ENCODE data around the gene PFDN5. TPM values are rescaled to one million over a fixed set of nuclear protein-coding genes. Genes with fewer than 3 reads are reported as not detected.

PFDN5 gene
- total and polyA plus RNA-seq, 2 experiments from 2014 or later: 199 to 567 TPM

DNA sequence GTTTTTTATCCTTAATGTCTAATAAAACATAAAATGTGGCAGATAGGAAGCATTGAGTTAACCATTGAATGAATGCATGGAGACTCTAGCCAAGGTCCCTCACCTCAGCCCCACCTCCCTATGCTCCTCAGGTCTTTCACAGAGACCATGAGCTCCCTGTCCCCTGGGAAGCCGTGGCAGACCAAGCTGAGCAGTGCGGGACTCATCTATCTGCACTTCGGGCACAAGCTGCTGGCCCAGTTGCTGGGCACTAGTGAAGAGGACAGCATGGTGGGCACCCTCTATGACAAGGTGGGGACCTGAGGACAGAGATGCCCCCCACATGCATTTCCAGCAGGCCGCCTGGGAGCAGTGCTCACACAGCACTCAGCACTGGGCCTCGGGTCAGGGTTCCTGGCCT lies 7.6 kb downstream of the PFDN5 start:
- Histone ChIP-seq H3K4me3 (no peak overlapping the region), H3K4me2 (no peak overlapping the region), H3K27me3 (ENCODE audit: insufficient read depth) (no peaks in the 10 kb centered on the region), H2AFZ (no peak overlapping the region), H3K27ac (ENCODE audit: low read depth) (no peak overlapping the region), H3K4me1 (ENCODE audit: insufficient read depth) (peaks cover 10% of the 10 kb centered on the region; the same call in 1 of the 2 replicates), H3F3A (replicated peaks; ENCODE audit: low read depth) (peaks cover 29% of the 10 kb centered on the region), H4K20me1 (replicated peaks; ENCODE audit: insufficient read depth) (no peaks in the 10 kb centered on the region; the same call in 1 of the 2 replicates), H3K36me3 (ENCODE audit: insufficient read depth) (peaks cover 22% of the 10 kb centered on the region), H3K79me2 (replicated peaks; ENCODE audit: insufficient read depth) (peaks cover 15% of the 10 kb centered on the region), H3K9me2 (ENCODE audit: insufficient read depth) (no peaks in the 10 kb centered on the region)
- DNase-seq (ENCODE audit: low spot score) (no peak), ATAC-seq (no peak)
- Mint-ChIP-seq H3K4me1 (peaks cover 13% of the 10 kb centered on the region), H3K27me3 (ENCODE audit: insufficient read depth, low read depth, poor library complexity) (peaks cover 5% of the 10 kb centered on the region), H3K27ac (no peak overlapping the region), H3K9me3 (no peaks in the 10 kb centered on the region; the same call in 2 of the 3 replicates), H3K36me3 (ENCODE audit: low read depth) (peaks cover 70% of the 10 kb centered on the region), H3K4me3 (no peak overlapping the region)
- no peak for TF ChIP-seq JUNB (IDR thresholded peaks at IDR 0.05; ENCODE audit: unreplicated experiment)
- TF ChIP-seq, protein P1, sequence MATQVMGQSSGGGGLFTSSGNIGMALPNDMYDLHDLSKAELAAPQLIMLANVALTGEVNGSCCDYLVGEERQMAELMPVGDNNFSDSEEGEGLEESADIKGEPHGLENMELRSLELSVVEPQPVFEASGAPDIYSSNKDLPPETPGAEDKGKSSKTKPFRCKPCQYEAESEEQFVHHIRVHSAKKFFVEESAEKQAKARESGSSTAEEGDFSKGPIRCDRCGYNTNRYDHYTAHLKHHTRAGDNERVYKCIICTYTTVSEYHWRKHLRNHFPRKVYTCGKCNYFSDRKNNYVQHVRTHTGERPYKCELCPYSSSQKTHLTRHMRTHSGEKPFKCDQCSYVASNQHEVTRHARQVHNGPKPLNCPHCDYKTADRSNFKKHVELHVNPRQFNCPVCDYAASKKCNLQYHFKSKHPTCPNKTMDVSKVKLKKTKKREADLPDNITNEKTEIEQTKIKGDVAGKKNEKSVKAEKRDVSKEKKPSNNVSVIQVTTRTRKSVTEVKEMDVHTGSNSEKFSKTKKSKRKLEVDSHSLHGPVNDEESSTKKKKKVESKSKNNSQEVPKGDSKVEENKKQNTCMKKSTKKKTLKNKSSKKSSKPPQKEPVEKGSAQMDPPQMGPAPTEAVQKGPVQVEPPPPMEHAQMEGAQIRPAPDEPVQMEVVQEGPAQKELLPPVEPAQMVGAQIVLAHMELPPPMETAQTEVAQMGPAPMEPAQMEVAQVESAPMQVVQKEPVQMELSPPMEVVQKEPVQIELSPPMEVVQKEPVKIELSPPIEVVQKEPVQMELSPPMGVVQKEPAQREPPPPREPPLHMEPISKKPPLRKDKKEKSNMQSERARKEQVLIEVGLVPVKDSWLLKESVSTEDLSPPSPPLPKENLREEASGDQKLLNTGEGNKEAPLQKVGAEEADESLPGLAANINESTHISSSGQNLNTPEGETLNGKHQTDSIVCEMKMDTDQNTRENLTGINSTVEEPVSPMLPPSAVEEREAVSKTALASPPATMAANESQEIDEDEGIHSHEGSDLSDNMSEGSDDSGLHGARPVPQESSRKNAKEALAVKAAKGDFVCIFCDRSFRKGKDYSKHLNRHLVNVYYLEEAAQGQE (IDR thresholded peaks at IDR 0.05; ENCODE audit: unreplicated experiment): no peak
- TF ChIP-seq, protein P2, sequence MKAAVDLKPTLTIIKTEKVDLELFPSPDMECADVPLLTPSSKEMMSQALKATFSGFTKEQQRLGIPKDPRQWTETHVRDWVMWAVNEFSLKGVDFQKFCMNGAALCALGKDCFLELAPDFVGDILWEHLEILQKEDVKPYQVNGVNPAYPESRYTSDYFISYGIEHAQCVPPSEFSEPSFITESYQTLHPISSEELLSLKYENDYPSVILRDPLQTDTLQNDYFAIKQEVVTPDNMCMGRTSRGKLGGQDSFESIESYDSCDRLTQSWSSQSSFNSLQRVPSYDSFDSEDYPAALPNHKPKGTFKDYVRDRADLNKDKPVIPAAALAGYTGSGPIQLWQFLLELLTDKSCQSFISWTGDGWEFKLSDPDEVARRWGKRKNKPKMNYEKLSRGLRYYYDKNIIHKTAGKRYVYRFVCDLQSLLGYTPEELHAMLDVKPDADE (IDR thresholded peaks at IDR 0.05): no peak
- TF ChIP-seq NANOG (IDR thresholded peaks at IDR 0.05; ENCODE audit: borderline replicate concordance): no peak
- TF ChIP-seq EZH2 (IDR thresholded peaks at IDR 0.05; ENCODE audit: low read depth, unreplicated experiment): no peak
- no peak for TF ChIP-seq ZNF114 (CRISPR knock-in tag; IDR thresholded peaks at IDR 0.05)
- no peak for TF ChIP-seq ZNF331 (CRISPR knock-in tag; IDR thresholded peaks at IDR 0.05; ENCODE audit: low read depth)
- no peak for TF ChIP-seq STAT1 (IDR thresholded peaks at IDR 0.05; ENCODE audit: unreplicated experiment)
- TF ChIP-seq, protein P3, sequence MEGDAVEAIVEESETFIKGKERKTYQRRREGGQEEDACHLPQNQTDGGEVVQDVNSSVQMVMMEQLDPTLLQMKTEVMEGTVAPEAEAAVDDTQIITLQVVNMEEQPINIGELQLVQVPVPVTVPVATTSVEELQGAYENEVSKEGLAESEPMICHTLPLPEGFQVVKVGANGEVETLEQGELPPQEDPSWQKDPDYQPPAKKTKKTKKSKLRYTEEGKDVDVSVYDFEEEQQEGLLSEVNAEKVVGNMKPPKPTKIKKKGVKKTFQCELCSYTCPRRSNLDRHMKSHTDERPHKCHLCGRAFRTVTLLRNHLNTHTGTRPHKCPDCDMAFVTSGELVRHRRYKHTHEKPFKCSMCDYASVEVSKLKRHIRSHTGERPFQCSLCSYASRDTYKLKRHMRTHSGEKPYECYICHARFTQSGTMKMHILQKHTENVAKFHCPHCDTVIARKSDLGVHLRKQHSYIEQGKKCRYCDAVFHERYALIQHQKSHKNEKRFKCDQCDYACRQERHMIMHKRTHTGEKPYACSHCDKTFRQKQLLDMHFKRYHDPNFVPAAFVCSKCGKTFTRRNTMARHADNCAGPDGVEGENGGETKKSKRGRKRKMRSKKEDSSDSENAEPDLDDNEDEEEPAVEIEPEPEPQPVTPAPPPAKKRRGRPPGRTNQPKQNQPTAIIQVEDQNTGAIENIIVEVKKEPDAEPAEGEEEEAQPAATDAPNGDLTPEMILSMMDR (conservative IDR thresholded peaks at IDR 0.05; ENCODE audit: low read depth in 2 of 2): no peak
- TF ChIP-seq, protein P4, sequence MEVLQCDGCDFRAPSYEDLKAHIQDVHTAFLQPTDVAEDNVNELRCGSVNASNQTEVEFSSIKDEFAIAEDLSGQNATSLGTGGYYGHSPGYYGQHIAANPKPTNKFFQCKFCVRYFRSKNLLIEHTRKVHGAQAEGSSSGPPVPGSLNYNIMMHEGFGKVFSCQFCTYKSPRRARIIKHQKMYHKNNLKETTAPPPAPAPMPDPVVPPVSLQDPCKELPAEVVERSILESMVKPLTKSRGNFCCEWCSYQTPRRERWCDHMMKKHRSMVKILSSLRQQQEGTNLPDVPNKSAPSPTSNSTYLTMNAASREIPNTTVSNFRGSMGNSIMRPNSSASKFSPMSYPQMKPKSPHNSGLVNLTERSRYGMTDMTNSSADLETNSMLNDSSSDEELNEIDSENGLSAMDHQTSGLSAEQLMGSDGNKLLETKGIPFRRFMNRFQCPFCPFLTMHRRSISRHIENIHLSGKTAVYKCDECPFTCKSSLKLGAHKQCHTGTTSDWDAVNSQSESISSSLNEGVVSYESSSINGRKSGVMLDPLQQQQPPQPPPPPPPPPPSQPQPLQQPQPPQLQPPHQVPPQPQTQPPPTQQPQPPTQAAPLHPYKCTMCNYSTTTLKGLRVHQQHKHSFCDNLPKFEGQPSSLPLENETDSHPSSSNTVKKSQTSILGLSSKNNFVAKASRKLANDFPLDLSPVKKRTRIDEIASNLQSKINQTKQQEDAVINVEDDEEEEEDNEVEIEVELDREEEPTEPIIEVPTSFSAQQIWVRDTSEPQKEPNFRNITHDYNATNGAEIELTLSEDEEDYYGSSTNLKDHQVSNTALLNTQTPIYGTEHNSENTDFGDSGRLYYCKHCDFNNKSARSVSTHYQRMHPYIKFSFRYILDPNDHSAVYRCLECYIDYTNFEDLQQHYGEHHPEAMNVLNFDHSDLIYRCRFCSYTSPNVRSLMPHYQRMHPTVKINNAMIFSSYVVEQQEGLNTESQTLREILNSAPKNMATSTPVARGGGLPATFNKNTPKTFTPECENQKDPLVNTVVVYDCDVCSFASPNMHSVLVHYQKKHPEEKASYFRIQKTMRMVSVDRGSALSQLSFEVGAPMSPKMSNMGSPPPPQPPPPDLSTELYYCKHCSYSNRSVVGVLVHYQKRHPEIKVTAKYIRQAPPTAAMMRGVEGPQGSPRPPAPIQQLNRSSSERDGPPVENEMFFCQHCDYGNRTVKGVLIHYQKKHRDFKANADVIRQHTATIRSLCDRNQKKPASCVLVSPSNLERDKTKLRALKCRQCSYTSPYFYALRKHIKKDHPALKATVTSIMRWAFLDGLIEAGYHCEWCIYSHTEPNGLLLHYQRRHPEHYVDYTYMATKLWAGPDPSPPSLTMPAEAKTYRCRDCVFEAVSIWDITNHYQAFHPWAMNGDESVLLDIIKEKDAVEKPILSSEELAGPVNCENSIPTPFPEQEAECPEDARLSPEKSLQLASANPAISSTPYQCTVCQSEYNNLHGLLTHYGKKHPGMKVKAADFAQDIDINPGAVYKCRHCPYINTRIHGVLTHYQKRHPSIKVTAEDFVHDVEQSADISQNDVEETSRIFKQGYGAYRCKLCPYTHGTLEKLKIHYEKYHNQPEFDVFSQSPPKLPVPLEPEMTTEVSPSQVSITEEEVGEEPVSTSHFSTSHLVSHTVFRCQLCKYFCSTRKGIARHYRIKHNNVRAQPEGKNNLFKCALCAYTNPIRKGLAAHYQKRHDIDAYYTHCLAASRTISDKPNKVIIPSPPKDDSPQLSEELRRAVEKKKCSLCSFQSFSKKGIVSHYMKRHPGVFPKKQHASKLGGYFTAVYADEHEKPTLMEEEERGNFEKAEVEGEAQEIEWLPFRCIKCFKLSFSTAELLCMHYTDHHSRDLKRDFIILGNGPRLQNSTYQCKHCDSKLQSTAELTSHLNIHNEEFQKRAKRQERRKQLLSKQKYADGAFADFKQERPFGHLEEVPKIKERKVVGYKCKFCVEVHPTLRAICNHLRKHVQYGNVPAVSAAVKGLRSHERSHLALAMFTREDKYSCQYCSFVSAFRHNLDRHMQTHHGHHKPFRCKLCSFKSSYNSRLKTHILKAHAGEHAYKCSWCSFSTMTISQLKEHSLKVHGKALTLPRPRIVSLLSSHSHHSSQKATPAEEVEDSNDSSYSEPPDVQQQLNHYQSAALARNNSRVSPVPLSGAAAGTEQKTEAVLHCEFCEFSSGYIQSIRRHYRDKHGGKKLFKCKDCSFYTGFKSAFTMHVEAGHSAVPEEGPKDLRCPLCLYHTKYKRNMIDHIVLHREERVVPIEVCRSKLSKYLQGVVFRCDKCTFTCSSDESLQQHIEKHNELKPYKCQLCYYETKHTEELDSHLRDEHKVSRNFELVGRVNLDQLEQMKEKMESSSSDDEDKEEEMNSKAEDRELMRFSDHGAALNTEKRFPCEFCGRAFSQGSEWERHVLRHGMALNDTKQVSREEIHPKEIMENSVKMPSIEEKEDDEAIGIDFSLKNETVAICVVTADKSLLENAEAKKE (CRISPR knock-in tag; IDR thresholded peaks at IDR 0.05): no peak
- no peak for TF ChIP-seq CREB1 (CRISPR knock-in tag; IDR thresholded peaks at IDR 0.05; ENCODE audit: low read depth)
- TF ChIP-seq EZH2phosphoT487 (IDR thresholded peaks at IDR 0.05; ENCODE audit: unreplicated experiment): no peak
- no peak for TF ChIP-seq POLR2AphosphoS5 (IDR thresholded peaks at IDR 0.05; ENCODE audit: low read depth)

All from GM23338 (cell line).